PFSK-1 (cell line): ENCODE measurements around the gene PPP1R3E.

Experiments used
- FOXP2 ChIP-seq: optimal IDR thresholded peaks from 2 replicates; pipeline ENCODE3; 2011; ENCODE audit warnings: borderline replicate concordance, control low read depth, inconsistent platforms; ENCODE audit not compliant: insufficient read depth; ENCODE audit errors: extremely low read length, extremely low read depth
- POLR2AphosphoS5 ChIP-seq: IDR thresholded peaks from 2 replicates; pipeline ENCODE4 v1.6.1; 2012; ENCODE audit warnings: low read depth, mild to moderate bottlenecking, control low read depth, low read length, moderate library complexity
- REST ChIP-seq, 2 experiments: IDR thresholded peaks; 2 replicates each; pipeline versions ENCODE4 v1.6.1 to v1.8.0; 2011 to 2012; ENCODE audit warnings: low read depth in 2 of 2, low read length in 2 of 2, control low read depth in 1 of 2, inconsistent platforms in 1 of 2, mild to moderate bottlenecking in 1 of 2, moderate library complexity in 1 of 2; ENCODE audit not compliant: insufficient read depth in 1 of 2
- SIN3A ChIP-seq: IDR thresholded peaks from 2 replicates; pipeline ENCODE4 v1.6.1; 2012; ENCODE audit warnings: mild to moderate bottlenecking, low read length, moderate library complexity, borderline replicate concordance; ENCODE audit not compliant: insufficient read depth
- TAF1 ChIP-seq: IDR thresholded peaks from 2 replicates; pipeline ENCODE4 v1.6.1; 2012; ENCODE audit warnings: low read length, control low read depth, borderline replicate concordance; ENCODE audit not compliant: insufficient read depth

The PPP1R3E gene

GRCh38 chr14:23301288-23301968 lies 1.2 kb downstream of the PPP1R3E start:
- TF ChIP-seq FOXP2 (peak; percentile 94), TAF1 (no peak; the same call in 1 of the 2 replicates)

GRCh38 chr14:23300687-23301223 lies 1.9 kb downstream of the PPP1R3E start:
- no peak; the same call in 1 of the 2 replicates for TF ChIP-seq POLR2AphosphoS5
- TF ChIP-seq TAF1 = peak; percentile 26; the same call in 1 of the 2 replicates
- no peak for TF ChIP-seq SIN3A
- TF ChIP-seq FOXP2 = no peak
- TF ChIP-seq REST (IDR thresholded peaks at IDR 0.05; ENCODE audit: insufficient read depth in 1 of 2, low read depth in 2 of 2, low read length in 2 of 2) = no peak

GRCh38 chr14:23299986-23300686 lies 2.5 kb downstream of the PPP1R3E start:
- TF ChIP-seq FOXP2 (no peak), REST (IDR thresholded peaks at IDR 0.05; ENCODE audit: insufficient read depth in 1 of 2, low read depth in 2 of 2, low read length in 2 of 2) (no peak), POLR2AphosphoS5 (no peak), SIN3A (no peak), TAF1 (no peak)

GRCh38 chr14:23299211-23299957 lies 3.3 kb downstream of the PPP1R3E start:
- no peak for TF ChIP-seq SIN3A
- no peak for TF ChIP-seq TAF1
- no peak for TF ChIP-seq FOXP2
- no peak for TF ChIP-seq POLR2AphosphoS5
- no peak for TF ChIP-seq REST (IDR thresholded peaks at IDR 0.05; ENCODE audit: insufficient read depth in 1 of 2, low read depth in 2 of 2, low read length in 2 of 2)

- TF ChIP-seq POLR2AphosphoS5 = no peak
- no peak for TF ChIP-seq REST (IDR thresholded peaks at IDR 0.05; ENCODE audit: insufficient read depth in 1 of 2, low read depth in 2 of 2, low read length in 2 of 2)
- no peak for TF ChIP-seq SIN3A
- no peak for TF ChIP-seq TAF1
- no peak for TF ChIP-seq FOXP2
Observed at GRCh38 chr14:23297611-23298277, 4.9 kb downstream of the PPP1R3E start.
